ENCODE results near the gene AURKAIP1. TPM values are rescaled to one million over a fixed set of nuclear protein-coding genes. Genes with fewer than 3 reads are reported as not detected.

Gene AURKAIP1
- total and polyA plus RNA-seq, 9 of the 15 experiments (the other 6 are each of a cell fraction or from before 2014, with no cell fraction given) = 7.8 to 478 (median 92.0) TPM

DNA sequence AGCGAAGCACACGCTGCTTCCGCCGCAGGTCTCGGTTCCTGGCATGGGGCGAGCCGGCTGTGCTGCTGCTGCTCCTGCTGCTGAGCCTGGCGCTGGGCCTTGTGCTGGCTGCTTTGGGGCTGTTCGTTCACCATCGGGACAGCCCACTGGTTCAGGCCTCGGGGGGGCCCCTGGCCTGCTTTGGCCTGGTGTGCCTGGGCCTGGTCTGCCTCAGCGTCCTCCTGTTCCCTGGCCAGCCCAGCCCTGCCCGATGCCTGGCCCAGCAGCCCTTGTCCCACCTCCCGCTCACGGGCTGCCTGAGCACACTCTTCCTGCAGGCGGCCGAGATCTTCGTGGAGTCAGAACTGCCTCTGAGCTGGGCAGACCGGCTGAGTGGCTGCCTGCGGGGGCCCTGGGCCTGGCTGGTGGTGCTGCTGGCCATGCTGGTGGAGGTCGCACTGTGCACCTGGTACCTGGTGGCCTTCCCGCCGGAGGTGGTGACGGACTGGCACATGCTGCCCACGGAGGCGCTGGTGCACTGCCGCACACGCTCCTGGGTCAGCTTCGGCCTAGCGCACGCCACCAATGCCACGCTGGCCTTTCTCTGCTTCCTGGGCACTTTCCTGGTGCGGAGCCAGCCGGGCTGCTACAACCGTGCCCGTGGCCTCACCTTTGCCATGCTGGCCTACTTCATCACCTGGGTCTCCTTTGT is 41.3 kb downstream of the AURKAIP1 start (continued):
- TF ChIP-seq, protein P1, sequence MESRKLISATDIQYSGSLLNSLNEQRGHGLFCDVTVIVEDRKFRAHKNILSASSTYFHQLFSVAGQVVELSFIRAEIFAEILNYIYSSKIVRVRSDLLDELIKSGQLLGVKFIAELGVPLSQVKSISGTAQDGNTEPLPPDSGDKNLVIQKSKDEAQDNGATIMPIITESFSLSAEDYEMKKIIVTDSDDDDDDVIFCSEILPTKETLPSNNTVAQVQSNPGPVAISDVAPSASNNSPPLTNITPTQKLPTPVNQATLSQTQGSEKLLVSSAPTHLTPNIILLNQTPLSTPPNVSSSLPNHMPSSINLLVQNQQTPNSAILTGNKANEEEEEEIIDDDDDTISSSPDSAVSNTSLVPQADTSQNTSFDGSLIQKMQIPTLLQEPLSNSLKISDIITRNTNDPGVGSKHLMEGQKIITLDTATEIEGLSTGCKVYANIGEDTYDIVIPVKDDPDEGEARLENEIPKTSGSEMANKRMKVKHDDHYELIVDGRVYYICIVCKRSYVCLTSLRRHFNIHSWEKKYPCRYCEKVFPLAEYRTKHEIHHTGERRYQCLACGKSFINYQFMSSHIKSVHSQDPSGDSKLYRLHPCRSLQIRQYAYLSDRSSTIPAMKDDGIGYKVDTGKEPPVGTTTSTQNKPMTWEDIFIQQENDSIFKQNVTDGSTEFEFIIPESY (CRISPR knock-in tag; IDR thresholded peaks at IDR 0.05) = peak; percentile 80

DNA sequence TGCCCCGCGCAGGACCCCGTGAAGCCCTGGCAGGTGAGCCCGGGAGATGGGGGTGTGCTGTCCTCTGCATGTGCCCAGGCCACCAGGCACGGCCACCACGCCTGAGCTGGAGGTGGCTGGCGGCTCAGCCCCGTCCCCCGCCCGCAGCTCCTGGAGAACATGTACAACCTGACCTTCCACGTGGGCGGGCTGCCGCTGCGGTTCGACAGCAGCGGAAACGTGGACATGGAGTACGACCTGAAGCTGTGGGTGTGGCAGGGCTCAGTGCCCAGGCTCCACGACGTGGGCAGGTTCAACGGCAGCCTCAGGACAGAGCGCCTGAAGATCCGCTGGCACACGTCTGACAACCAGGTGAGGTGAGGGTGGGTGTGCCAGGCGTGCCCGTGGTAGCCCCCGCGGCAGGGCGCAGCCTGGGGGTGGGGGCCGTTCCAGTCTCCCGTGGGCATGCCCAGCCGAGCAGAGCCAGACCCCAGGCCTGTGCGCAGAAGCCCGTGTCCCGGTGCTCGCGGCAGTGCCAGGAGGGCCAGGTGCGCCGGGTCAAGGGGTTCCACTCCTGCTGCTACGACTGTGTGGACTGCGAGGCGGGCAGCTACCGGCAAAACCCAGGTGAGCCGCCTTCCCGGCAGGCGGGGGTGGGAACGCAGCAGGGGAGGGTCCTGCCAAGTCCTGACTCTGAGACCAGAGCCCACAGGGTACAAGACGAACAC is 42.1 kb downstream of the AURKAIP1 start:
- no peak overlapping the region for H3K4me2 ChIP-seq (ENCODE audit: insufficient read depth, low read length)
- TF ChIP-seq ETV6 (IDR thresholded peaks at IDR 0.05; ENCODE audit: borderline replicate concordance in 1 of 2, low read depth in 2 of 2, low read length in 1 of 2) = no peak
- TF ChIP-seq ETV6 (CRISPR knock-in tag; IDR thresholded peaks at IDR 0.05; ENCODE audit: borderline replicate concordance) = no peak
- TF ChIP-seq ZSCAN29 (IDR thresholded peaks at IDR 0.05) = no peak
- no peak for TF ChIP-seq CBX8 (IDR thresholded peaks at IDR 0.05; ENCODE audit: borderline replicate concordance, extremely low read depth, low read depth, low read length, poor library complexity, severe bottlenecking)
- TF ChIP-seq ZNF644 (tag; IDR thresholded peaks at IDR 0.05; ENCODE audit: low read depth) = no peak
- peak; percentile 18; the same call in 1 of the 2 replicates for TF ChIP-seq SUPT5H (IDR thresholded peaks at IDR 0.05)
- TF ChIP-seq ZNF586 (CRISPR knock-in tag; conservative IDR thresholded peaks at IDR 0.05) = no peak
- TF ChIP-seq, protein P1 (CRISPR knock-in tag; IDR thresholded peaks at IDR 0.05) = peak; percentile 88
- TF ChIP-seq POLR2G (IDR thresholded peaks at IDR 0.05; ENCODE audit: low read depth, low read length) = peak; percentile 36
- TF ChIP-seq, protein P2, sequence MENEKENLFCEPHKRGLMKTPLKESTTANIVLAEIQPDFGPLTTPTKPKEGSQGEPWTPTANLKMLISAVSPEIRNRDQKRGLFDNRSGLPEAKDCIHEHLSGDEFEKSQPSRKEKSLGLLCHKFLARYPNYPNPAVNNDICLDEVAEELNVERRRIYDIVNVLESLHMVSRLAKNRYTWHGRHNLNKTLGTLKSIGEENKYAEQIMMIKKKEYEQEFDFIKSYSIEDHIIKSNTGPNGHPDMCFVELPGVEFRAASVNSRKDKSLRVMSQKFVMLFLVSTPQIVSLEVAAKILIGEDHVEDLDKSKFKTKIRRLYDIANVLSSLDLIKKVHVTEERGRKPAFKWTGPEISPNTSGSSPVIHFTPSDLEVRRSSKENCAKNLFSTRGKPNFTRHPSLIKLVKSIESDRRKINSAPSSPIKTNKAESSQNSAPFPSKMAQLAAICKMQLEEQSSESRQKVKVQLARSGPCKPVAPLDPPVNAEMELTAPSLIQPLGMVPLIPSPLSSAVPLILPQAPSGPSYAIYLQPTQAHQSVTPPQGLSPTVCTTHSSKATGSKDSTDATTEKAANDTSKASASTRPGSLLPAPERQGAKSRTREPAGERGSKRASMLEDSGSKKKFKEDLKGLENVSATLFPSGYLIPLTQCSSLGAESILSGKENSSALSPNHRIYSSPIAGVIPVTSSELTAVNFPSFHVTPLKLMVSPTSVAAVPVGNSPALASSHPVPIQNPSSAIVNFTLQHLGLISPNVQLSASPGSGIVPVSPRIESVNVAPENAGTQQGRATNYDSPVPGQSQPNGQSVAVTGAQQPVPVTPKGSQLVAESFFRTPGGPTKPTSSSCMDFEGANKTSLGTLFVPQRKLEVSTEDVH (IDR thresholded peaks at IDR 0.05; ENCODE audit: low read depth, partially characterized antibody) = no peak
- TF ChIP-seq RBM25 (IDR thresholded peaks at IDR 0.05; ENCODE audit: low read depth, low read length, severe bottlenecking) = no peak

More for the DNA sequence above, 42.1 kb downstream of the AURKAIP1 start:
- H3K9me1 ChIP-seq (ENCODE audit: control insufficient read depth, insufficient read depth, low read length) = peaks cover 7% of the 10 kb centered on the region
- no peak overlapping the region for H3K27ac ChIP-seq (ENCODE audit: extremely low read depth, low read depth, low read length)
- ATAC-seq (no peak), FAIRE-seq (no peak), DNase-seq (ENCODE audit: extremely low read depth in 1 of 4, low spot score in 3 of 4) (no peak)
- peaks cover 0 to 96% of the 10 kb centered on the region in 2 experiments; a peak in 2 of 5 replicates for H3K4me1 ChIP-seq (replicated peaks in 1 of 2; ENCODE audit: control insufficient read depth in 2 of 2, insufficient read depth in 2 of 2, low read length in 2 of 2)
- BruUV-seq (replicated peaks) = no TSS peak
- no peak overlapping the region for H2AFZ ChIP-seq (ENCODE audit: low read depth, low read length)
- intact Hi-C loops (cut with micrococcal nuclease) = no loop called here
- H3K9me3 ChIP-seq (replicated peaks; ENCODE audit: control insufficient read depth, insufficient read depth, low read depth, low read length) = peaks cover 6% of the 10 kb centered on the region
- H3K36me3 ChIP-seq (ENCODE audit: control insufficient read depth, insufficient read depth, low read length) = peaks cover 37% of the 10 kb centered on the region; the same call in 1 of the 3 replicates
- peaks cover 16% of the 10 kb centered on the region; the same call in 1 of the 2 replicates for H4K20me1 ChIP-seq (replicated peaks; ENCODE audit: control insufficient read depth, insufficient read depth, low read length)
- 91% methylated on average over 37 of the region's 48 CpGs for WGBS (ENCODE audit: insufficient coverage, low coverage, missing lambda C conversion rate)
- no peak overlapping the region for H3K4me3 ChIP-seq
- in situ Hi-C loops (cut with MboI) = no loop called here
- no peaks in the 10 kb centered on the region for H3K27me3 ChIP-seq (ENCODE audit: control insufficient read depth in 2 of 2, insufficient read depth in 2 of 2, low read length in 2 of 2)
- ChIA-PET POLR2A (interaction anchor here (0.6 to 1.7 kb wide), 4 partner anchors 13 to 350 kb away, joined by 3 to 9 read pairs (median 4); partner anchors contain the start of gene AURKAIP1), CTCF (ENCODE audit: low intra/inter-chr PET ratio) (no interaction called here)
- H3K9ac ChIP-seq (ENCODE audit: insufficient read depth in 1 of 2, low read depth in 2 of 2, low read length in 2 of 2) = no peak overlapping the region
- peaks cover 2% of the 10 kb centered on the region; the same call in 1 of the 3 replicates for H3K79me2 ChIP-seq (ENCODE audit: control insufficient read depth, insufficient read depth, low read length)

Data from K562 (cell line).